HG02610 (cell line): ENCODE data around the gene ANKEF1.

Experiments used
- ATAC-seq: cut with Tn5 transposase; IDR thresholded peaks from one replicate; pipeline ENCODE4 v1.9.1; 2021; ENCODE audit warnings: mild to moderate bottlenecking, moderate library complexity; ENCODE audit not compliant: unreplicated experiment

Gene ANKEF1

GRCh38 chr20:10078403-10078802 lies 43.6 kb downstream of the ANKEF1 start:
- ATAC-seq, result no peak

GRCh38 chr20:10079964-10080363 lies 45.2 kb downstream of the ANKEF1 start:
- no peak for ATAC-seq

GRCh38 chr20:10080574-10080973 lies 45.8 kb downstream of the ANKEF1 start:
- no peak for ATAC-seq

GRCh38 chr20:10089871-10090587 lies 55.2 kb downstream of the ANKEF1 start:
- no peak for ATAC-seq

- peak; percentile 67 for ATAC-seq
Observed at GRCh38 chr20:10090588-10091166, 55.9 kb downstream of the ANKEF1 start.

- no peak for ATAC-seq
Observed at GRCh38 chr20:10093087-10093591, 58.4 kb downstream of the ANKEF1 start.

GRCh38 chr20:10094566-10095173 lies 59.9 kb downstream of the ANKEF1 start:
- no peak for ATAC-seq

- no peak for ATAC-seq
Observed at GRCh38 chr20:10096790-10097189, 62.0 kb downstream of the ANKEF1 start.

- no peak for ATAC-seq
Observed at GRCh38 chr20:10105046-10105445, 70.3 kb downstream of the ANKEF1 start.
